H9 (cell line): ENCODE data around the gene ECEL1. TPM values are rescaled to one million over a fixed set of nuclear protein-coding genes. Genes with fewer than 3 reads are reported as not detected.

ENCODE experiments used
- DNase-seq: peaks from one replicate; pipeline ENCODE4 v3.0.0-alpha.2; 2017
- H2AFZ ChIP-seq: one replicate; pipeline ENCODE4 v1.6.1; 2013; ENCODE audit warnings: mild to moderate bottlenecking, low read length, control low read depth, moderate library complexity
- H2AK5ac ChIP-seq: 2 replicates; pipeline ENCODE4 v1.6.1; 2013; ENCODE audit warnings: low read length, control low read depth, mixed read lengths; ENCODE audit not compliant: insufficient read length
- H2BK120ac ChIP-seq: one replicate; pipeline ENCODE4 v1.6.1; 2013; ENCODE audit warnings: low read depth, mild to moderate bottlenecking, low read length, control low read depth, inconsistent platforms; ENCODE audit not compliant: poor library complexity, severe bottlenecking
- H2BK12ac ChIP-seq: 2 replicates; pipeline ENCODE4 v1.6.1; 2013; ENCODE audit warnings: low read length, control low read depth, mixed read lengths, low read depth; ENCODE audit not compliant: insufficient read length
- H2BK15ac ChIP-seq: 2 replicates; pipeline ENCODE4 v1.6.1; 2013; ENCODE audit warnings: low read depth, low read length, control low read depth
- H2BK20ac ChIP-seq: one replicate; pipeline ENCODE4 v1.6.1; 2013; ENCODE audit warnings: low read depth, mild to moderate bottlenecking, low read length, control low read depth, inconsistent platforms; ENCODE audit not compliant: poor library complexity, severe bottlenecking
- H2BK5ac ChIP-seq: 2 replicates; pipeline ENCODE4 v1.6.1; 2013; ENCODE audit warnings: low read length, control low read depth, mixed read lengths; ENCODE audit not compliant: insufficient read length
- H3K14ac ChIP-seq: 2 replicates; pipeline ENCODE4 v1.6.1; 2013; ENCODE audit warnings: low read length, control low read depth; ENCODE audit not compliant: insufficient read depth
- H3K18ac ChIP-seq: 2 replicates; pipeline ENCODE4 v1.6.1; 2013; ENCODE audit warnings: low read depth, mild to moderate bottlenecking, mixed read lengths, low read length, control low read depth; ENCODE audit not compliant: insufficient read length
- H3K23ac ChIP-seq: 2 replicates; pipeline ENCODE4 v1.6.1; 2013; ENCODE audit warnings: low read length, control low read depth, mixed read lengths, low read depth; ENCODE audit not compliant: insufficient read length
- H3K23me2 ChIP-seq: 2 replicates; pipeline ENCODE4 v1.6.1; 2013; ENCODE audit warnings: low read depth, mild to moderate bottlenecking, mixed read lengths, low read length, control low read depth; ENCODE audit not compliant: insufficient read length, poor library complexity, severe bottlenecking
- H3K27ac ChIP-seq: 2 replicates; pipeline ENCODE4 v1.5.1; 2013; ENCODE audit warnings: low read length, control low read depth, mixed read lengths, low read depth; ENCODE audit not compliant: insufficient read length
- H3K27me3 ChIP-seq: 2 replicates; pipeline ENCODE4 v1.6.1; 2013; ENCODE audit warnings: low read length, control low read depth, inconsistent platforms; ENCODE audit not compliant: insufficient read depth
- H3K4ac ChIP-seq: 2 replicates; pipeline ENCODE4 v1.6.1; 2013; ENCODE audit warnings: low read depth, mild to moderate bottlenecking, control low read depth, inconsistent platforms, low read length, moderate library complexity
- H3K4me1 ChIP-seq: 2 replicates; pipeline ENCODE4 v1.6.1; 2013; ENCODE audit warnings: low read length, control low read depth, inconsistent platforms; ENCODE audit not compliant: insufficient read depth
- H3K4me2 ChIP-seq: 2 replicates; pipeline ENCODE4 v1.6.1; 2013; ENCODE audit warnings: low read length, control low read depth, mixed read lengths; ENCODE audit not compliant: insufficient read length, insufficient read depth
- H3K56ac ChIP-seq: 2 replicates; pipeline ENCODE4 v1.6.1; 2013; ENCODE audit warnings: low read depth, mild to moderate bottlenecking, mixed read lengths, low read length, control low read depth; ENCODE audit not compliant: insufficient read length
- H3K79me1 ChIP-seq: 2 replicates; pipeline ENCODE4 v1.6.1; 2013; ENCODE audit warnings: low read depth, mild to moderate bottlenecking, moderate library complexity, low read length, control low read depth, inconsistent platforms; ENCODE audit not compliant: insufficient read depth, poor library complexity, severe bottlenecking
- H3K79me2 ChIP-seq: 2 replicates; pipeline ENCODE4 v1.6.1; 2013; ENCODE audit warnings: low read length, control low read depth, inconsistent platforms; ENCODE audit not compliant: insufficient read depth
- H3K9ac ChIP-seq: 2 replicates; pipeline ENCODE4 v1.6.1; 2013; ENCODE audit warnings: low read length, control low read depth, mixed read lengths; ENCODE audit not compliant: insufficient read length; ENCODE audit errors: extremely low read depth
- H3K9me3 ChIP-seq: one replicate; pipeline ENCODE4 v1.6.1; 2013; ENCODE audit warnings: low read depth, low read length, inconsistent platforms; ENCODE audit not compliant: control insufficient read depth
- H3T11ph ChIP-seq: one replicate; pipeline ENCODE4 v1.6.1; 2013; ENCODE audit warnings: mild to moderate bottlenecking, low read length, control low read depth, inconsistent platforms
- H4K20me1 ChIP-seq: one replicate; pipeline ENCODE4 v1.6.1; 2013; ENCODE audit not compliant: control insufficient read depth, insufficient read length, insufficient read depth
- H4K5ac ChIP-seq: 2 replicates; pipeline ENCODE4 v1.6.1; 2013; ENCODE audit warnings: low read depth, mild to moderate bottlenecking, mixed read lengths, low read length, control low read depth; ENCODE audit not compliant: insufficient read length
- H4K8ac ChIP-seq: replicated peaks from 2 replicates; pipeline ENCODE4 v1.6.1; 2013; ENCODE audit warnings: low read length, control low read depth, mixed read lengths, low read depth; ENCODE audit not compliant: insufficient read length
- H4K91ac ChIP-seq: 2 replicates; pipeline ENCODE4 v1.6.1; 2013; ENCODE audit warnings: low read depth, mild to moderate bottlenecking, moderate library complexity, mixed read lengths, low read length, control low read depth; ENCODE audit not compliant: insufficient read length
- H3K27ac Mint-ChIP-seq, 3 experiments: 2 replicates in 2 of 3; 3 replicates in 1 of 3; pipeline ENCODE4 v1.8.0; 2020 to 2021; ENCODE audit warnings: mixed read lengths in 3 of 3, mild to moderate bottlenecking in 1 of 3, moderate library complexity in 1 of 3
- H3K27me3 Mint-ChIP-seq: 2 replicates; pipeline ENCODE4 v1.8.0; 2021; ENCODE audit warnings: low read depth, mild to moderate bottlenecking, moderate library complexity, mixed read lengths
- H3K36me3 Mint-ChIP-seq, 3 experiments: 2 replicates in 2 of 3; 3 replicates in 1 of 3; pipeline ENCODE4 v1.8.0; 2020 to 2021; ENCODE audit warnings: low read depth in 3 of 3, mixed read lengths in 3 of 3; ENCODE audit not compliant: insufficient read depth in 1 of 3
- H3K4me1 Mint-ChIP-seq, 2 experiments: 2 replicates each; pipeline ENCODE4 v1.8.0; 2020; ENCODE audit warnings: mixed read lengths in 2 of 2
- H3K4me3 Mint-ChIP-seq, 2 experiments: 2 replicates in 1 of 2; 3 replicates in 1 of 2; pipeline ENCODE4 v1.8.0; 2020 to 2021; ENCODE audit warnings: mild to moderate bottlenecking in 2 of 2, mixed read lengths in 2 of 2, moderate library complexity in 1 of 2
- H3K9me3 Mint-ChIP-seq, 2 experiments: 2 replicates in 1 of 2; 3 replicates in 1 of 2; pipeline ENCODE4 v1.8.0; 2020; ENCODE audit warnings: mild to moderate bottlenecking in 2 of 2, mixed read lengths in 2 of 2, moderate library complexity in 1 of 2
- CTCF ChIP-seq: fragments of 200-600 bp; sonication (generic); conservative IDR thresholded peaks from 3 replicates; pipeline ENCODE4 v1.8.0; 2021; ENCODE audit warnings: antibody characterized with exemption, mild to moderate bottlenecking
- WGBS: extraction: QIAGEN DNeasy Blood & Tissue Kit; methylation state at CpG from one replicate; pipeline ENCODE4 v1.1.7; 2013; ENCODE audit warnings: missing lambda C conversion rate, low lambda C conversion rate, mixed read lengths; ENCODE audit not compliant: insufficient read length; ENCODE audit errors: extremely low coverage; 5-methylcytosine and 5-hydroxymethylcytosine counted together
- total RNA-seq: library from RNA; stranded (reverse); gene quantifications from 2 replicates; pipeline ENCODE4 v1.2.1, GENCODE V29; 2021

Gene ECEL1
- total RNA-seq, 1 experiment from 2014 or later, result 8.4 TPM

- Mint-ChIP-seq H3K9me3 (no peaks in the 10 kb centered on the region), H3K4me3 (peak overlapping the region in 1 of 2 experiments; percentile 16; a peak in 1 of 5 replicates), H3K27ac (no peak overlapping the region), H3K27me3 (peaks cover 74% of the 10 kb centered on the region), H3K36me3 (peaks cover 0 to 8% (median 0%) of the 10 kb centered on the region in 3 experiments; a peak in 3 of 7 replicates), H3K4me1 (peaks cover 12 to 14% of the 10 kb centered on the region in 2 experiments)
- Histone ChIP-seq H4K5ac (no peak overlapping the region), H3T11ph (no peak overlapping the region), H2AK5ac (no peak overlapping the region), H2BK15ac (no peak overlapping the region), H2BK5ac (no peak overlapping the region), H3K4me2 (no peak overlapping the region), H4K20me1 (no peaks in the 10 kb centered on the region), H3K79me1 (no peaks in the 10 kb centered on the region), H4K91ac (no peak overlapping the region), H3K27me3 (peaks cover 34% of the 10 kb centered on the region), H4K8ac (no peak overlapping the region), H3K18ac (no peak overlapping the region), H3K9me3 (no peaks in the 10 kb centered on the region), H2AFZ (no peak overlapping the region), H3K27ac (no peak overlapping the region), H2BK12ac (no peak overlapping the region), H2BK20ac (no peak overlapping the region), H3K9ac (no peak overlapping the region), H2BK120ac (no peak overlapping the region), H3K4ac (no peak overlapping the region), H3K4me1 (no peaks in the 10 kb centered on the region), H3K14ac (no peak overlapping the region), H3K79me2 (no peaks in the 10 kb centered on the region), H3K56ac (no peak overlapping the region), H3K23ac (no peak overlapping the region), H3K23me2 (peaks cover 9% of the 10 kb centered on the region)
- DNase-seq, result peak; percentile 22
- TF ChIP-seq CTCF, result no peak
- WGBS, result no CpG with 5 or more reads among the region's 19 CpGs
Measured at GRCh38 chr2:232483923-232484627, 3.6 kb downstream of the ECEL1 start.
